Nasal cavity respiratory epithelium epithelial cell of viscerocranial mucosa (primary cell): ENCODE results near the gene SLC4A1AP. TPM values are rescaled to one million over a fixed set of nuclear protein-coding genes. Genes with fewer than 3 reads are reported as not detected.

Source experiments
- total RNA-seq: library from RNA; depleted of rRNA; stranded (reverse); fragments of >200 nt; gene quantifications from 2 replicates; pipeline ENCODE4 v1.2.3, GENCODE V29; 2014

SLC4A1AP gene
- 34.1 and 40.3 TPM in 2 replicates for total RNA-seq

GRCh38 chr2:27663285-27664153, at the start of gene SLC4A1AP, which contains the start of gene SUPT7L:
TSS of gene SLC4A1AP (plus strand) at chr2:27663889. CDS start at chr2:27663915, 26 bp downstream.
TSS of gene SUPT7L (minus strand) at chr2:27663614. CDS start at chr2:27662192, 1,422 bp downstream.

DNA sequence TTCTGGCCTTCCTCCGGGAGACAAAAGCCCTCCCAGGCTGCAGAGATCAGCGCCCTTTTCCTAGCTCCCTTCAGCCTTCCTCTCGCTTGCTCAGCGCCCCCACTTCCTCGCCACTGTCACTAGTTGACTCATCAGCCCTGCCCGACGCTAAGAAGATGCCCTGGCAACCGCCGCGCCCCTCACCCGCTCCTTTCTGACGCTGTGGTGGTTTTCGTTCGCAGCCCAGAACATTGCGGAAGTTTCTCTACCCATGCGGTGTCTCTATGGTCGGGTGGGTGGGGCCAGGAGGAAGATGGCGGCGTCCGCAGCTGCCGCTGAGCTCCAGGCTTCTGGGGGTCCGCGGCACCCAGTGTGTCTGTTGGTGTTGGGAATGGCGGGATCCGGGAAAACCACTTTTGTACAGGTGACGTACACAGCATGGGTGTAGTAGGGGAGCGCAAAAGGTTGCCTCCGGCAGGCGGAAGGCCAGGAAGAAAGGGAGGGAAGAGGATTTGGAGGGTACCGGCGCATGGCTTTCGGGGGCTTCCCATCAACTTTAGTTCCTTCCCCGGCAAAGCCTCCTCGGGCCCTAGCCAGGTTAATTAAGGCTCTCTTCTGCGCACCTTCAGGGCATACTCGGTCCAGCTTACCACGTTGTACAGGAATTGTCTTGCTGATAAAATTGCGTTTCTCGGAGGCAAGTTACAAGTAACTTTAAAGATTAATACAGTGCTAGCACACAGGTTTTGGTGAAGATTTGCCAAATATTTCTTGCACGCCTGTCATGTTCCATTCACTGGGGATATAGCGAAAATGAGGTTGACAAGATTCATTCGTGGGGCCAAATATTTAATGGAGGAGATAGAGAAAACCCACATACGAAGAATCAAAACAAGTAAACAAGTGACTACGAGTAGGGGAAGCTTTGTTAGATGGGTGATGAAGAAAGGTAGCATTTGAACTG, 34.7 kb upstream of the SLC4A1AP start, which contains the start of the genes CCDC121 and GPN1:
TSS of gene CCDC121 (minus strand) at position 246 of the 943 bp plus-strand sequence. CDS start 1,213 bp downstream, outside the sequence.
TSS of gene GPN1 (plus strand) at position 284 of the 943 bp plus-strand sequence. CDS start at position 293, 9 bp downstream.

Other genes with a start within 250 kb of the SLC4A1AP start
- 103 and 125 TPM in 2 replicates for gene NRBP1, start 235.3 kb upstream of the SLC4A1AP start, total RNA-seq
- gene KRTCAP3, start 221.5 kb upstream of the SLC4A1AP start, total RNA-seq = 13.3 and 13.9 TPM in 2 replicates
- gene IFT172, start 174.1 kb upstream of the SLC4A1AP start, total RNA-seq = 5.1 and 11.4 TPM in 2 replicates
- 2.8 and 6.8 TPM in 2 replicates for gene FNDC4, start 168.7 kb upstream of the SLC4A1AP start, total RNA-seq
- under 0.01 TPM in 1 of 2 replicates, not detected in the other for gene GCKR, start 167.1 kb upstream of the SLC4A1AP start, total RNA-seq
- gene ZNF512, start 80.8 kb upstream of the SLC4A1AP start, total RNA-seq = 3.8 and 11.0 TPM in 2 replicates
- 0.68 and 1.2 TPM in 2 replicates for gene CCDC121, start 34.9 kb upstream of the SLC4A1AP start, total RNA-seq
- gene GPN1, start 34.8 kb upstream of the SLC4A1AP start, total RNA-seq = 40.2 and 40.3 TPM in 2 replicates
- gene SUPT7L, start 275 bp upstream of the SLC4A1AP start, total RNA-seq = 14.7 and 18.9 TPM in 2 replicates
- 26.3 and 58.6 TPM in 2 replicates for gene MRPL33, start 107.8 kb downstream of the SLC4A1AP start, total RNA-seq
- 0.71 and 1.7 TPM in 2 replicates for gene RBKS, start 226.5 kb downstream of the SLC4A1AP start, total RNA-seq
- gene BABAM2, start 226.8 kb downstream of the SLC4A1AP start, total RNA-seq = 9.9 and 17.5 TPM in 2 replicates